Hepatocyte (in vitro differentiated cells): ENCODE results near the gene TRAF3. TPM values are rescaled to one million over a fixed set of nuclear protein-coding genes. Genes with fewer than 3 reads are reported as not detected.
A peak's percentile ranks its signal among the peaks of the same experiment; 100 is the strongest.

ENCODE experiments used
- DNase-seq: peaks from one replicate; pipeline ENCODE4 v3.0.0-alpha.2; 2016; ENCODE audit warnings: low spot score
- H2AFZ ChIP-seq: fragments of 200-600 bp; sonication (generic); 2 replicates; pipeline ENCODE4 v1.6.0; 2016; ENCODE audit warnings: antibody characterized with exemption, mild to moderate bottlenecking
- H3K27ac ChIP-seq: fragments of 200-600 bp; sonication (generic); 2 replicates; pipeline ENCODE4 v1.5.1; 2016; ENCODE audit warnings: mild to moderate bottlenecking
- H3K27me3 ChIP-seq: fragments of 200-600 bp; sonication (generic); 2 replicates; pipeline ENCODE4 v1.6.1; 2016
- H3K36me3 ChIP-seq: fragments of 200-600 bp; sonication (generic); replicated peaks from 2 replicates; pipeline ENCODE4 v1.5.1; 2016; ENCODE audit warnings: low read depth; ENCODE audit not compliant: insufficient read depth
- H3K4me1 ChIP-seq: fragments of 200-600 bp; sonication (generic); 2 replicates; pipeline ENCODE4 v1.5.1; 2016; ENCODE audit warnings: mild to moderate bottlenecking, moderate library complexity; ENCODE audit not compliant: insufficient read depth
- H3K4me2 ChIP-seq: fragments of 200-600 bp; sonication (generic); 2 replicates; pipeline ENCODE4 v1.6.0; 2016
- H3K4me3 ChIP-seq: fragments of 200-600 bp; sonication (generic); 2 replicates; pipeline ENCODE4 v1.5.1; 2016; ENCODE audit warnings: mild to moderate bottlenecking
- H3K79me2 ChIP-seq: fragments of 200-600 bp; sonication (generic); 2 replicates; pipeline ENCODE4 v1.6.0; 2017; ENCODE audit warnings: mild to moderate bottlenecking
- H3K9me2 ChIP-seq: fragments of 200-600 bp; sonication (generic); replicated peaks from 2 replicates; pipeline ENCODE4 v1.6.0; 2017; ENCODE audit warnings: mild to moderate bottlenecking; ENCODE audit not compliant: insufficient read depth
- H3K9me3 ChIP-seq: fragments of 200-600 bp; sonication (generic); 2 replicates; pipeline ENCODE4 v1.5.1; 2016; ENCODE audit warnings: low read depth, mild to moderate bottlenecking
- H4K20me1 ChIP-seq: fragments of 200-600 bp; sonication (generic); 2 replicates; pipeline ENCODE4 v1.6.0; 2016; ENCODE audit warnings: mild to moderate bottlenecking; ENCODE audit not compliant: insufficient read depth, poor library complexity, severe bottlenecking
- EZH2 ChIP-seq: fragments of 200-600 bp; sonication (generic); IDR thresholded peaks from 2 replicates; pipeline ENCODE4 v1.6.1; 2016; ENCODE audit warnings: antibody characterized with exemption, mild to moderate bottlenecking, borderline replicate concordance
- EZH2phosphoT487 ChIP-seq: fragments of 200-600 bp; sonication (generic); IDR thresholded peaks from one replicate; pipeline ENCODE4 v1.6.1; 2018; ENCODE audit warnings: antibody characterized with exemption, mild to moderate bottlenecking, low read depth, moderate library complexity; ENCODE audit not compliant: unreplicated experiment, severe bottlenecking
- WGBS: methylation state at CpG from one replicate; pipeline ENCODE4 v1.1.6; 2016; ENCODE audit warnings: low lambda C conversion rate; ENCODE audit errors: missing lambda C conversion rate; 5-methylcytosine and 5-hydroxymethylcytosine counted together
- polyA plus RNA-seq: library from polyadenylated mRNA; unstranded; fragments of >200 nt; fragmentation: Nextera tagmentation; extraction: Ambion mirVana; gene quantifications from 2 replicates; pipeline ENCODE4 v1.2.1, GENCODE V29; 2016
- total RNA-seq: library from RNA; depleted of rRNA; stranded (reverse); fragments of >200 nt; gene quantifications from 2 replicates; pipeline ENCODE4 v1.2.3, GENCODE V29; 2014
- TF ChIP-seq, protein P1 (sequence below): fragments of 200-600 bp; sonication (generic); IDR thresholded peaks from 2 replicates; pipeline ENCODE4 v1.5.1; 2016; ENCODE audit warnings: antibody characterized with exemption, mild to moderate bottlenecking; ENCODE audit not compliant: poor library complexity

Gene TRAF3
- total and polyA plus RNA-seq, 2 experiments from 2014 or later, result 8.0 to 15.8 TPM

DNA sequence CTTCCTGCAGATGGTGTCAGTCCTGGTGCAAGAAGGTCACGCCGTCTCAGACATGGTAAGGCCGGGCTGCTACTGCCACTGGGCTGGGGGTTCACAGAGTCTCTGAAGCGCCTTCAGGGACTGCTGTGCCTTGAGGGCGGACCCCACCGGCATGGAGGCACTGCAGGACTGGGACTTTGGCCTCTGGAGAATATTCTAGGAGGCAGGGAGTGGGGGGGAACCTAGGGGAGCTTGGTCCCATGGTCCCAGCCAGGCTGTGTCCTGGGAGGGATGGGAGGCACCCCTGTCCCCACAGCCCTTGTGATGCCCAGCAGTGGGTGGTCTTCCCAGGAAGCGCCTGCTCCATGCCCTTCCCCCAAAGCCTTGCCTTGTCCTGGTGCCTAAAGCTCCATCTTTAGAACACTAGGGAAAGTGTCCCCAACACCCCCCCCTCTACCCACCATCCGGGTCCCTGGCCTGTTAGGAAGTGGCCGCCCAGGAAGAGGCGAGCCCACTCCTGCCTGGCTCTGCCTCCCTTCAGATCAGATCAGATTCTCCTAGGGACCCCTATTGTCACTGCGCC, 146.8 kb downstream of the TRAF3 start:
- TF ChIP-seq EZH2phosphoT487 (no peak), EZH2 (peak; percentile 36)
- TF ChIP-seq, protein P1, sequence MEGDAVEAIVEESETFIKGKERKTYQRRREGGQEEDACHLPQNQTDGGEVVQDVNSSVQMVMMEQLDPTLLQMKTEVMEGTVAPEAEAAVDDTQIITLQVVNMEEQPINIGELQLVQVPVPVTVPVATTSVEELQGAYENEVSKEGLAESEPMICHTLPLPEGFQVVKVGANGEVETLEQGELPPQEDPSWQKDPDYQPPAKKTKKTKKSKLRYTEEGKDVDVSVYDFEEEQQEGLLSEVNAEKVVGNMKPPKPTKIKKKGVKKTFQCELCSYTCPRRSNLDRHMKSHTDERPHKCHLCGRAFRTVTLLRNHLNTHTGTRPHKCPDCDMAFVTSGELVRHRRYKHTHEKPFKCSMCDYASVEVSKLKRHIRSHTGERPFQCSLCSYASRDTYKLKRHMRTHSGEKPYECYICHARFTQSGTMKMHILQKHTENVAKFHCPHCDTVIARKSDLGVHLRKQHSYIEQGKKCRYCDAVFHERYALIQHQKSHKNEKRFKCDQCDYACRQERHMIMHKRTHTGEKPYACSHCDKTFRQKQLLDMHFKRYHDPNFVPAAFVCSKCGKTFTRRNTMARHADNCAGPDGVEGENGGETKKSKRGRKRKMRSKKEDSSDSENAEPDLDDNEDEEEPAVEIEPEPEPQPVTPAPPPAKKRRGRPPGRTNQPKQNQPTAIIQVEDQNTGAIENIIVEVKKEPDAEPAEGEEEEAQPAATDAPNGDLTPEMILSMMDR, result no peak
- peak; percentile 31 for DNase-seq
- Histone ChIP-seq H3K4me1 (peaks cover 21% of the 10 kb centered on the region), H3K27ac (no peak overlapping the region), H4K20me1 (no peaks in the 10 kb centered on the region), H3K9me2 (no peaks in the 10 kb centered on the region), H3K27me3 (peaks cover 32% of the 10 kb centered on the region), H3K36me3 (no peaks in the 10 kb centered on the region), H3K9me3 (no peaks in the 10 kb centered on the region), H2AFZ (no peak overlapping the region), H3K79me2 (peaks cover 9% of the 10 kb centered on the region), H3K4me2 (peak overlapping the region; percentile 91), H3K4me3 (no peak overlapping the region)
- 60% methylated on average over 11 of the region's 11 CpGs for WGBS

DNA sequence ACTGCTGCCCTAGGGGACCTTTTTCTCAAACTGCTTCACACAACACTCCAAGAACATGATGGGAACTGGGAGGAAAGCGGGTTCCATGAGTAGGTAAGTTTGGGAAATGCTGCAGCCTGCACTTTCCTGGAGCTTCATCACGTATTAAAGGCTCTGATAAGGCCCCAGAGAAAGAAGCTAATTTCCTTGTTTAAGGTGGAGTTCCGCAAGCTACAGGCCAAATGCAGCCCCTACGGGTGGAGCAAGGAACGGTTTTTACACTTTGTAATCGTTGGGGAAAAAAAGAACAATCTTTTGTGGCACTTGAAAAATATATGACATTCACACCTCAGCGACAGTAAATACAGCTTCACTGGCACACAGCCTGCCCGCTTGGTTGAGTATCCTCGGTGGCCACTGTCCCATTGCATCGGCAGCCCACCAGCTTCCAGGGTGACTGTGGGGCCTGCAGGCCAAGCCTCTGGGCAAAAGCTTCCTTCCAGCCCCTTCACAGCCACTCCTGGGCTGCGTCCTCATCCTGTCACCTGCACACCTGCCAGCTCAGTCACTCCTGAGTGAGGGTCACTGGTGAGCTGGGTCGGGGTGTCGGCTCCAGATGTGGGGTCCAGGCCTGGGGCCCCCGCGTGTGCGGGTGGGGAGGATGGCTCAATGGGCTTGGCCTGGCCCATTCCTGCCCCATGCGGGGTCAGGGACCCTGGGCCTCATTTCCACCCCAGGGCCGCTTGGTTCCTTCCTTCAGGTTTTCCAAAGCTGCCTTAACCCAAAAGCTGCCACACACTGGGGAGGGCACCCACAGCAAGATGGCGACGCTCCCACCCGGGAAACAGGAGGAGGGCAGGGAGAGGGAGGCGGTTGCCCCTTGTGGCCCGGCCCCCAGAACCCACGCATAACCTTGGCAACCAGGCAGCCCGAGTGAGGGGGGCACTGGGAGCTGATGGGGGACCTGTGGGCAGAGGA, 147.7 kb downstream of the TRAF3 start:
- no peak for DNase-seq
- Histone ChIP-seq H3K4me3 (no peak overlapping the region), H3K9me2 (no peaks in the 10 kb centered on the region), H3K4me2 (peak overlapping the region; percentile 91), H3K9me3 (no peaks in the 10 kb centered on the region), H3K4me1 (peaks cover 31% of the 10 kb centered on the region), H2AFZ (no peak overlapping the region), H4K20me1 (peaks cover 8% of the 10 kb centered on the region), H3K36me3 (no peaks in the 10 kb centered on the region), H3K27ac (no peak overlapping the region), H3K79me2 (peaks cover 9% of the 10 kb centered on the region), H3K27me3 (peaks cover 41% of the 10 kb centered on the region)
- 92% methylated on average over 25 of the region's 25 CpGs for WGBS
- TF ChIP-seq, protein P1, result peak; percentile 17
- no peak for TF ChIP-seq EZH2phosphoT487

DNA sequence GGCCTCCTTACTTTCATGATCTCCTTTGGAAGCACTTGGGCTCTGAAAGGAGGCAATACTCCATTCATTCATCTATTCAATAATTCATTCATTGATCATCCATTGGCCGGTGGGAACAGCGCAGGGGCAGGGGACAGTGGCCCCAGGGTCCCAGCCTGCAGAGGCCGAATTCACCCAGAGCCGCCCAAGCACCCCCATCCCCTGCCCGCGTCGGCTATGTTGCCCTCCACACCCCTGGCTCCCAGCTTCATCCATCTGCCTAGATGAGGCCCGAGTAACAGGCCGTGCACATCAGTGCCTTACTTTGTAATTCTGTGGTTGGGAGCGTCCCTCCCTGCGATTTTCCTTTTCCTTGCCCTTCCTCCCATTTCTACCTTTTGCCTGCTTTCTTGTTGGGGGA, 148.4 kb downstream of the TRAF3 start:
- Histone ChIP-seq H3K27ac (no peak overlapping the region), H3K79me2 (peaks cover 9% of the 10 kb centered on the region), H3K27me3 (peaks cover 41% of the 10 kb centered on the region), H3K4me1 (peaks cover 35% of the 10 kb centered on the region), H3K36me3 (no peaks in the 10 kb centered on the region), H3K9me3 (no peaks in the 10 kb centered on the region), H3K4me2 (no peak overlapping the region), H2AFZ (no peak overlapping the region), H3K4me3 (no peak overlapping the region), H3K9me2 (no peaks in the 10 kb centered on the region), H4K20me1 (peaks cover 12% of the 10 kb centered on the region)
- no peak for TF ChIP-seq EZH2
- no peak for TF ChIP-seq EZH2phosphoT487
- TF ChIP-seq, protein P1, result no peak
- no peak for DNase-seq
- 88% methylated on average over 11 of the region's 11 CpGs for WGBS
